HG02678 (cell line): ENCODE results near the gene IRX4.
"Not testable (repeated sequence)": the region's sequence is repeated elsewhere in the genome, so short reads cannot be mapped to it uniquely, and the experiment has no call there.

Source experiments
- ATAC-seq: cut with Tn5 transposase; IDR thresholded peaks from one replicate; pipeline ENCODE4 v1.9.1; 2021; ENCODE audit warnings: mild to moderate bottlenecking, moderate library complexity; ENCODE audit not compliant: unreplicated experiment

Gene IRX4

DNA sequence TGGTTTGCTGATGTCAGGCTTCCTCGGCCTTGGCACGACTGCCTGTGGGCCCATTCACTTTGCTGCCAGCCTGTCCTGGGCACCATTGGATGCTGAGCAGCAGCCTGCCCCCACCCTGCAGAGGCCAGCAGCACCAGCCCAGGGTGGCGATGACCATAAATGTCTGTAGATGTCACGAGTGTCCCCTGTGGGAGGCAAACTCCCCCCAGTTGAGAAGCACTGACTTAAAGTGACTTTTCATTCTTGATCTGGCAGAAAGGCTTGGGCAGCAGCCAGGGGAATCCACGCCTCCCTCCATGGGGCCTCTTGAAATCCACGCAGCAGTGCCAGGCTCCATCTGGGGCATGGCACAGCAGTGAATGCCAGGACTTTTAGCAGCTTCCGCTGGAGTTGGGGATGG lies 21.8 kb downstream of the IRX4 start:
- no peak for ATAC-seq

DNA sequence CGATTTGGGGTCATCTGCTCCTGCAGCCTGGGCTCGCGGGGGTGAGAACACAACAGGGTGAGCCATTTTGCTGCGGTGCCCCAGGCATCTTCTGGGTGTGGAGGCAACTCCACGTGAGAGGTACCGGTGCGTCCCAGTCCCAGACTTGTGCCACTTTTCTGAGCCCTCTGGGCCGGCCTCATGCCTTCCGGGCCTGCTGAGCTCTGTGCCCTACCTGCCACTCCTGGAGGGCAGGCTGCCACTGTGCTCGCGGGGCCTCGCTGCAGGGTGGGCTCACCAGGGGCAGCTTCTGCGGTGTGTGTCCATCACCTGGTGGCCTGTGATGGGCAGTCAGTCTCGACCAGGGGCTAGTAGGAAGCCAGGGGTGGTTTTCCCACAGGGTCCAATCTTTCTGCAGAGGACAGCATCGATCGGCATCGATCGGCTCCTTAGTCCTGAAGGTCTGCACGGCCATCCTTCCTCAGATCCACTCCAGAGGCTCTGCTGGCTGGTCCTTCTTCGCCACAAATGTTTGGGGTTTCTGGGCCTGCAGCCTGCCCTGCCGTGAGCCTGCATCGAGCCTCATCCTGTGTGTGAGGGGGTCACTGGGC lies 22.6 kb downstream of the IRX4 start:
- ATAC-seq, result no peak

DNA sequence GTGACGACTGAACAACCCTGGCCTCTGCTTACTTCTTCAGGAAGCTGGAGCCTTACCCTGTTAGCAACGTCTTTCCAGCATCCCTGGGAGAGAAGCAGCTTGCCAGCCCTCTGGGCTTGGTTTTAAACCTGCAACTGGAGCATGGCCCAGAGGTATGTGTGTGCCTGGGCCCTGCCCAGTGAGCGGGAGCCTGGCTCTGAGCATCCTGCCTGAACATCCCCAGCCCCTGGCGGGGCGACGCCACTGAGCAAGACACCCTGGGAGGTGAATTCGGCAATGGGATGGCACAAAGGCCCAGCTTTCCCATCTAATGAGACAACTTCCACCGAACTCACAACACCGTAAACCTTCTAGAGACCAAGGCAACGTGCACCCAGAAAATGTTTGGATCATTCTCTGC lies 23.6 kb downstream of the IRX4 start:
- no peak for ATAC-seq

DNA sequence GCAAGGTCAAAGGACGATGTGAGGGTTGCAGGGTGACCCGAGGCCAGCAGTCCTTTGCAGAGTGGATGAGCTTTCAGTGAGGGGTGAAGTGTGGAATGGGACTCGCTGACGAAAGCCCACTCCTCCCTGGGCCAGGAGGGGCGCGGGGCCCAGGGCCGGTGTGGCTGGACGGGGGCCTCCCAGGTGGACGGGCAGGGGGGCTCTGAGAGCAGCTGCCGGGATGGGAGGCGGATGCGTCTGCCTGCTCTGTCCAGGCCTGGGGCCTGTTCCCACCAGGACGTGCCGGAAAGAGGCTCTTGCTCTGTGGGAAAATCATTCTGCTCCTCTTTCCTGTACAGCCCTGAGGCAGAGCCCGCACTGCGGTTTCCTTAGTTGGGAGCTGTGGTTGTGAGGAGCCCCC lies 24.3 kb downstream of the IRX4 start:
- no peak for ATAC-seq

DNA sequence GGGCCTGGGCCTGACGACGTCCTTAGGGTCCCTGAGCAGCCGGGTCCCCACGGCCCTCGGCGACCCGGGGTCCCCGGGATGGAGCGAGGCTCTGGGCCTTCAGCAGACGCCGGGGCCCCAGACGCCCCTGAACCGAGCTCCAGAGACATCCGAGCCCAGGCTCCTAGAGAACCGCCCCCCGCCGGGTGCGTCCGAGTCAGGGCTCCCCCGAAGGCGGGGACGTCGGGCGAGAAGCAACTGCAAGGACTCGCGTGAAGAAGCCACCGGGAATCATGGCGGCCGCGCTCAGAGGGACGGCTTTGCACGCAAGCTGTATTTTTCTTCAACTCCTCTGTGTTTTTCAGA lies 25.5 kb downstream of the IRX4 start:
- ATAC-seq, result no peak

DNA sequence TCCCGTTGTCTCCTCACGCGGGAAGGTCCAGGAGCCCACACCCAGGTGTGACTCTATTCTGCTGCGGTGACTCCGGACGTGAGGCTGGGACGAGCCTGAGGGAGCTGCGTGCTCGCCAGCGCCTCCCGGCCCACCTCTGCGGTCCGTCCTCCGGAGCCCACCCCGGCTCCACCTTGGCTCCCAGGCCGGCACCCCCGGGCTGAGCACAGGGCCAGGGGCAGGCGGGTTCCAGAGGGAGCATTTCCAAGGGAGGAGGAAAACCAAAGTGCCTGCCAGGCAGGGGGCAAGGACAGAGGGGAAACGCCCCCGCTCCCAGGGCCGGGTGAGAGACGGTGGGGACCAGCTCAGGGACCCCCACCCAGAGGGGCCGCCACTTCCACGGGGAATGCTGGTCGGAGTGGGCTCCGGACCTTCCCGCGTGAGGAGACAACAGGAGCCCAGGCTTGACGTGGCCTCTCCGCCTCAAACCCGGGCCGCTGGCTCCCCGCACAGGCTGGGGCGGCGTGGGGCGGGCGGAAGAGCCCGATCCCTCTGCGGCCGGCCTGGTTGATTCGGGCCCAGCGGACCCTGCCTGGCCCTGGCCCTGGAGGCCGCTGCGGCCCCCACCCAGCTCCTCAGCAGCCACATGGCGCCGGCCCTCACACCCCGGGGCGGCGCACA lies 26.0 kb downstream of the IRX4 start:
- no peak for ATAC-seq

DNA sequence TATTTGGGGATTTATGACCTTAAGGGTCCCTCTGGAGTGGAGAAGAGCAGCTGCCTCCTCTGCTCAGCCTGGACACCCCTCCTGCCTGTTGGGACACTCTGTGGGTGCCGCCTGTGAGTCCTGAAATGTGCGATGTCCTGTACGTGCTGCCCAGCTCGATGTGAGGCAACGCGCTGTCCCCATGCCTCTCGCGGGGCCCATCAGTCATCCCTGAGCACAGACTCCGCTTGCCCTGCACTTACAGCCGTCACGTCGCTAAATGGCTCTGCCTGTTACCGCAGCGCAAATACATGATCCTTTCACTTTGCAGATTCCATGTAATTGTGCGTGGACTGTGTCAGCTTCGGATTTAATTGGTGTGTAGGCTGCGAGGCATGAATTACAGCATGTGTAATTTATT lies 27.1 kb downstream of the IRX4 start:
- ATAC-seq, result no peak

DNA sequence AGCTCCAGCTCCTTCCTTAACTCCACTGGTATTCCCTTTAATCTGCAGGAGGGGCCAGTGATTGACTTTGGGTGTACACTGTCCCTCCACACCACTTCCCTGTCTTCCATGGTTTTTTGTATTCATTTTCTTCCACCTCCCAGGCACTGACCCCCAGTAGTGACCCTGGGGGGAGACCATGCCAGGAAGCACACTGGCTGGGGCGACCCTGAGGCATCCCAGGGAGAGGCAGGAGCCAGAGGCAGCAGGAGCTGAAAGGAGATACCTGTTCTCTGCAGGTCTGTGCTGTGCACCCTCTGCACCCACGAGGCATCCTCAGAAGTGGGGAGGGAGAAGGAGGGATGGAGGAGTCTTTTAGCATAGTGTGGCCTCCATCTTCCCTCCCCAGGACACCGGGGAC lies 27.6 kb downstream of the IRX4 start:
- ATAC-seq, result no peak

DNA sequence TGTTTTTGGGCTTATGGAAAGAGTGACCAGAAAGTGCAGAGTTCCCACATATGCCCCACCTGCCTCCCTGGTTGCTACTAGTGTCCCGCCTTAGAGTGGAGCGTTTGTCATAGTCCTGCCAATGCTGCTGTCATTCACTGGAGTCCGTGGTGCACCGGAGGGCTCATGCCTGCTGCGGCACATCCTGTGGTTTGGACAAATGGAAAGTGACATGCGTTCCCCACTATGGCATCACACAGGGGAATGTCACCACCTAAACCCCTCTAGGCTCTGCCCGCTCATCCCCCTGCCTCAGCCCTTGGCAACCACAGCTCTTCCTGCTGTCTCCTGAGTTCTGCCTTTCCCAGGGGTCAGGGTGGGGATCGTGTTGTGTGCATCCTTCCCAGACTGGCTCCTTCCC lies 29.2 kb downstream of the IRX4 start:
- ATAC-seq, result no peak

DNA sequence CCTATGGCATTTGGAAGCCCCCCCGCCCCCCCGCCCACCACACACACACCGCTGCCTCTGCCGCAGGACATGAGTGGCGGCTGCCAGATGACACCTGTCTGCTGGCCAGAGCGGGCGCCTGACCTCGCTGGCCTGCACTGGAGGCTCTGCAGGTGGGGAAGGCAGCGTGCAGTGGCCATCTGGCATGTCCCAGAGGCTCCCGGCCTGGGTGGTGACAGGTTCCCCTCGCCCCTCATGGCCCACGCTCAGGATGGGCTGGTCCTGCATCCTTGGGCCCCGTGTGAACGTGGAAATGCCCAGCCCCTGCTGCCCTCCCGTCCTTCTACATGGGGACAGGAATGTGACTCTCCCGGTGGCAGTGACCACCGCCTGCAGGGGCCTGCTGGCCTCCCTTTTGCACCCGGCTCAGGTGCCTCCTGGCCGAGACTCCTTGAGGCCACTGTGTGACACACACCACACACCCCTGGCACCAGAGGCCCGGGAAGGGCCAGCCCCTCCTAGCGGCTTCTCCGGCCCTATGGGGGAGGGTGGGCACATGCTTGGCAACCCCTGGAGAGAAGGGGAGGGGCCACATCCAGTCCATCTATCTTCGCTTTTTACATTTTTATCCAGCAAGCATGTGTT lies 30.3 kb downstream of the IRX4 start:
- no peak for ATAC-seq

DNA sequence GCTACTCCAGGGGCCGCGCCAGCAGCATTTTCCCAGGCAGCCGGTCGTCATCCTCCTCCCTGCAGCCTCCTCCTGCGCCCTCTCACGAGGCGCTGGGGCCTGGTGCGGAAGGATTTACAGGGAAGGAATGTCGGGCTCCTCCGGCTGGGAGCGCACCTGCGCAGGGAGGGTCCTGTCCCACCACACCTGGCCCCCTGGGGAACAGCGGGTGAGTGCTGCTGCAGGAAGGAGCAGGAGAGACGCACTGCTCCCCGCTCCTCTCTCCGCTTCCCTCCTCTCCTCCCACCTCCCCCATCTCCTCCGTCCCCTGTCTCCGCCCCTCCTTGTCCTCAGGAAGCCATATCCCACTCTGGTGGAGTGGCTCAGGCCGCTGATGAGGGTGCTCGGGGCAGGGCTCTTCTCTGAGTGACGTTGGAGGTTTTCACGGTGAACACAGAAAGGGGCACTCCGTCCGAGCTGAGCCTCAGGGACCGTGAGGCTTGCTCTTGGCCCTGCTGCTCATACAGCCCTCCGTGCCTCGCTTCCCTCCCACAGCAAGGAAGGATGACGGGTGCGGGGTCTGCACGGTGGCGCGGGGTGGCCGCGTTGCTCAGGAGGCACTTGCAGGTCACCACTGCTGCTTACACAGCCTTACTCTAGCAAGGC lies 31.3 kb downstream of the IRX4 start:
- no peak for ATAC-seq

DNA sequence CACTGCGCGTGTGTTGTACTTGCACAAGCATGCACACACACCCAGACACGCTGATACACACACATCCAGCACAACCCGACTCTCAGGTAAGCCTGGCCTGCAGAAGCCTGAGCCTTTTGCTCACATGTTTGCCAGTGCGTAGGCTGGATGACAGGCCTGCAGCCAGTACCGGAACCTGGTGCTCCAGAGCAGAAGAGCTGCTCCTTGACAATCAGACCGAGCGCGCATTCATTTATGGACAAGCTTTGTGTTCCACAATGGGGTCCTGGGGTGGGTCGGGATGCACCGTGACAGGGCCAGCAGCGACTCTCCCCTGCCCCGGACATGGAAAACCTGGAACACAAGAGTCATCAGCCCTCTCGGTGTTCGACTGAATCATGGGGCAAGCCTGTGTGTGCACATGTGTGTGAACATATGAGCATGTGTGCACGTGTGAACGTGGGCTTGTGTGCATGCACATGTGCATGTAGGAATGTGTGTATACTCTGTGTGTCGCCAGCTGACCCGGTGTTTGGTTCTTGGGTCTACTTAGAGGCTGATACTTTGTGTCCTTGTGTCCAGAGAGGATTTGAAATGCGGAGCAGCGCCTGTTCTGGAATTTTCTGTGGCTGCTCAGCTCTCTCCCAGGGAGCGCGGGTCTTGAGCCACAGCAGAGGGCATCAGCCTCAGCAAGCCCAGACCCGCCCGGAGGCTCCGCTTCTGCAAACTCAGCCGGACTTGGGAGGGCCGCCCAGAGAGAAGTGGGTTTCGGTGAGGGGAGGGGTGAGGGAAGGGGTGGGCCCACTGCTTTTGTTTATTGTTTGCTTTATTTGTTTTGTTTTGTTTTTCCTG lies 32.2 kb downstream of the IRX4 start:
- ATAC-seq, result no peak

DNA sequence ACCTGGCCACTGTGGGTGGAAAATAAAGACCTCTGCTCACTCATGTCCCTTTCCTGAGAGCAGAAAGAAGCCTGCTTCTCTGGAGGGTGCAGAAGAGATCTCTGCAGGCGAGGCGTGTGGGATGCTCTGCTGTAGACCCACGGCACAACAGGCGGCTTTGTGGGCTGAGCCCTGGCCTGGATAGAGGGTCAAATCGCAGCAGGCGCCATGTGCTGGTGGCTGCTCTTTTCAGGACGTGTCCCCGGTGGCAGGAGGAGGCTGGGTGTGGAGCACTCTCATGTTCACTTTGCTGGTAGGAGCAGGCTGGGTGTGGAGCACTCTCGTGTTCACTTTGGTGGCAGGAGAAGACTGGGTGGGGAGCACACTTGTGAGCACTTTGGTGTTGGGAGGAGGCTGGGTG lies 35.1 kb downstream of the IRX4 start:
- no peak for ATAC-seq

DNA sequence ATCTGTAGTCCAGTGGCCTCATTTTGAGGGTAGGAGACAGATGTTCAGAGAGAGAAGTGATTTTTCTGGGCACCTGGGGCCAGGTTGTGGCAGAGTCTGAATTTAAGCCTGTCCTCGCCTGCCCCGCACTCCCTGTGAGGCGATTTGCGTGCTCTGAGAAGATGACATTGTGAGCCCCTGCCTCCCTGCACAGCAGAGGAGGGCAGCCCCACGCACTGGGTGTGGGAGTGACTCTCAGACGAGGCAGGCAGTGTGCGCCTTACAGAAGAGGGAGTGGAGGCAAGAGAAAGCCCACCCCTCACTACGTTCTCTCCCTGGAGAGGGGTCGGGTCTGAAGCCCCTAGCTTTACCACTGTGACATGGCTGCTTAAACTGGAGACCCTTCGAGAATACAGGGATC lies 35.7 kb downstream of the IRX4 start:
- no peak for ATAC-seq

DNA sequence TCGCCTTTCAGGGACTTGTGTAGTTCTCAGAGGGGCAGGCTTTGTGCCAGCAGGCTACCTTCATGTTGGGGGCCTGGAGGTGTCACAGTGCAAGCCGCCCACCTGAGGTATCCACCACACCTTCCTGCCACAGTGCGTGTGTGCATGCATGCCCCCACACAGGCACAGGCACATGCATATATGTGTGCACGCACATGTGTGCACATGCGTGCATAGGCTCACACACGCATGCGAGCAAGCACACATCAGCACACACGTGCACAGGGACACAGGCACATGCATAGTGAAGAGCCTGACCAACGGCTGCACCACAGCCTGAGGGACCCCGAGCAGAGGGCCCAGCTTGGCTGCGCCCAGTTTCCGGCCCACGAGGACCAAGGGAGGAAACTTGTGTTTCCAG lies 36.1 kb downstream of the IRX4 start:
- ATAC-seq, result no peak

DNA sequence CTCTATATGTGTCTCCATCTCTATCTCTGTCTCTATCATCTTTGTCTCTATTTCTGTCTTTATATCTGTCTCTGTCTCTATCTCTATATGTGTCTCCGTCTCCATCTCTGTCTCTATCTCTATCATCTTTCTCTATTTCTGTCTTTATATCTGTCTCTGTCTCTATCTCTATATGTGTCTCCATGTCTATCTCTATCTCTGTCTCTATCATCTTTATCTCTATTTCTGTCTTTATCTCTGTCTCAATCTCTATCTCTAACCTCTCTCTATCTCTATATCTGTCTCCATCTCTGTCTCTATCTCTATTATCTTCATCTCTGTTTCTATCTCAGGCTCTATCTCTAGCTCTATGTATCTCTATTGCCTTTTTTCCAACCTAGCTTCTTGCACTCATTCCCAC lies 37.0 kb downstream of the IRX4 start:
- no peak for ATAC-seq

DNA sequence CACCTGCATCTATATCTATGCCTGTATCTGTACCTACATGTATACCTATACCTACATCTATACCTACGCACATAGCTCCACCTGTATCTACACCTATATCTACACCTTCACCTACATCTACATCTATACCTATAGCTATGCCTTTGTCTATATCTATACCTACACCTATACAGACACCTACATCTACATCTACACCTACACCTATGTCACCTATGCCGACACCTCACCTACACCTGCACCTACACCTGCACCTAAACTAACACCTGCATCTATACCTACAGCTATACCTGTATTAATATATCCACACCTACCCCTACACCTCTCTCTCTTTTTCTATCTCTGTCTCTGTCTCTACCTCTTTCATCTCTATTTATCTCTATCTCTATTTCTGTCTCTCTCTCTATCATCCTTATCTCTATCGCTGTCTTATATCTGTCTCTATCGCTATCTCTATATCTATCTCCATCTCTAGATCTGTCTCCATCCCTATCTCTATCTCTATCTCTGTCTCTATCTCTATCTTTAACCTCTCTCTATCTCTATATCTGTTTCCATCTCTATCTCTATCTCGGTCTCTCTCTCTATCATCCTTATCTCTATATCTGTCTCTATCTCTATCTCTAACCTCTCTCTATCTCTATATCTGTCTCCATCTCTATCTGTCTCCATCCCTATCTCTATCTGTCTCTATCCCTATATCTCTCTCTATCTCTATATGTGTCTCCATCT lies 37.9 kb downstream of the IRX4 start:
- ATAC-seq, result no peak

DNA sequence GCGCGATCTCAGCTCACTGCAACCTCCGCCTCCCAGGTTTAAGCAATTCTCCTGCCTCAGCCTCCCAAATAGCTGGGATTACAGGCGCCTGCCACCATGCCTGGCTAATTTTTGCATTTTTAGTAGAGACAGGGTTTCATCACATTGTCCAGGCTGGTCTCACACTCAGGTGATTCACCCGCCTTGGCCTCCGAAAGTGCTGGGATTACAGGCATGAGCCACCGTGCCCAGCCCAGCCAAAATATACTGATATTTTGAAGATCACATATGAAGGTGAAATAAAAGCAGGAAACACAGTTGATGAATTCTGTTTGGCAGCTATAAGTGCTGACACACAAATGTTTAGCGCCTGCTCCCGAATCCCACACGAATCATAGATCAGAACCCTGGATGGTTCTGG lies 39.0 kb downstream of the IRX4 start:
- not testable (repeated sequence) for ATAC-seq

DNA sequence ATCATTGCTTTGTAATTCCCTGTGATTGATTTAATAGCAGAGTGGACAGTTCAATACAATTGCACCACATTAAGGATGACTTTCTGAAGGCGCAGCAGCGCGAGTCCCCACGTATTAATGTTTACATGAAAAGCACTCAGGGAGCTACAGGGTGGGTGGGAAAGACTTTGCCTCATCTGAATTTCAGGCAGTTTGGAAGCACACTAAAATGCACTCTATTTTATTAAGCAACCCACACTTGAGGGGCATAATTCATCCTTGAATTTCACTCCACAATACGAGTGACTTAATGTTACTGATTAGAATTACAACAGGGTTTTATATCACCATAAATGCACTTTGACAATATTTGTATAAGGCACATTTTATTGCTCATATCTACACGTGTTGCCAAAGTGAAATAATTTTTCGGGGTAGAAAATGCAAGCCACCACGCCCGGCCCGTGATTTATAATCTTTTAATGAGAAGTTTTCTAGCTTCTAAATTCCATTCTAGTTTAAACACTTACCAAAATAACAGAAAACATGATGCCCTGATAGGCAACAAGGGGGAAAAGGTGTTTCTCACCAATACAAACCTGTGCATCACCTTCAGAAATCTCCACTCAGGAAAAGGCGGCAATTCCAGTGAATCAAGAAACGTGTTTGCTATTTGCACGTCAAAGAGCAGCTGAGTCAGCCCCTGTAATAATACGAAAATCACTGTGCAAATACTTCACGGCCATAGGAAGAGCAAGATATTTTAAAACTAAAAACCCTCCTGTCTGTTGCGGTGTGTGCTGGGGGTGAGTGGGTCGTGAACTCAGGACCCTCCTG lies 40.5 kb downstream of the IRX4 start:
- no peak for ATAC-seq
